H9 (cell line): ENCODE results near the gene FAM216A. TPM values are rescaled to one million over a fixed set of nuclear protein-coding genes. Genes with fewer than 3 reads are reported as not detected.
"Not testable (repeated sequence)": the region's sequence is repeated elsewhere in the genome, so short reads cannot be mapped to it uniquely, and the experiment has no call there.

Experiments
- DNase-seq: peaks from one replicate; pipeline ENCODE4 v3.0.0-alpha.2; 2017
- H2AFZ ChIP-seq: one replicate; pipeline ENCODE4 v1.6.1; 2013; ENCODE audit warnings: mild to moderate bottlenecking, low read length, control low read depth, moderate library complexity
- H2AK5ac ChIP-seq: 2 replicates; pipeline ENCODE4 v1.6.1; 2013; ENCODE audit warnings: low read length, control low read depth, mixed read lengths; ENCODE audit not compliant: insufficient read length
- H2BK120ac ChIP-seq: one replicate; pipeline ENCODE4 v1.6.1; 2013; ENCODE audit warnings: low read depth, mild to moderate bottlenecking, low read length, control low read depth, inconsistent platforms; ENCODE audit not compliant: poor library complexity, severe bottlenecking
- H2BK12ac ChIP-seq: 2 replicates; pipeline ENCODE4 v1.6.1; 2013; ENCODE audit warnings: low read length, control low read depth, mixed read lengths, low read depth; ENCODE audit not compliant: insufficient read length
- H2BK15ac ChIP-seq: 2 replicates; pipeline ENCODE4 v1.6.1; 2013; ENCODE audit warnings: low read depth, low read length, control low read depth
- H2BK20ac ChIP-seq: one replicate; pipeline ENCODE4 v1.6.1; 2013; ENCODE audit warnings: low read depth, mild to moderate bottlenecking, low read length, control low read depth, inconsistent platforms; ENCODE audit not compliant: poor library complexity, severe bottlenecking
- H2BK5ac ChIP-seq: 2 replicates; pipeline ENCODE4 v1.6.1; 2013; ENCODE audit warnings: low read length, control low read depth, mixed read lengths; ENCODE audit not compliant: insufficient read length
- H3K14ac ChIP-seq: 2 replicates; pipeline ENCODE4 v1.6.1; 2013; ENCODE audit warnings: low read length, control low read depth; ENCODE audit not compliant: insufficient read depth
- H3K18ac ChIP-seq: 2 replicates; pipeline ENCODE4 v1.6.1; 2013; ENCODE audit warnings: low read depth, mild to moderate bottlenecking, mixed read lengths, low read length, control low read depth; ENCODE audit not compliant: insufficient read length
- H3K23ac ChIP-seq: 2 replicates; pipeline ENCODE4 v1.6.1; 2013; ENCODE audit warnings: low read length, control low read depth, mixed read lengths, low read depth; ENCODE audit not compliant: insufficient read length
- H3K23me2 ChIP-seq: 2 replicates; pipeline ENCODE4 v1.6.1; 2013; ENCODE audit warnings: low read depth, mild to moderate bottlenecking, mixed read lengths, low read length, control low read depth; ENCODE audit not compliant: insufficient read length, poor library complexity, severe bottlenecking
- H3K27ac ChIP-seq: 2 replicates; pipeline ENCODE4 v1.5.1; 2013; ENCODE audit warnings: low read length, control low read depth, mixed read lengths, low read depth; ENCODE audit not compliant: insufficient read length
- H3K27me3 ChIP-seq: 2 replicates; pipeline ENCODE4 v1.6.1; 2013; ENCODE audit warnings: low read length, control low read depth, inconsistent platforms; ENCODE audit not compliant: insufficient read depth
- H3K4ac ChIP-seq: 2 replicates; pipeline ENCODE4 v1.6.1; 2013; ENCODE audit warnings: low read depth, mild to moderate bottlenecking, control low read depth, inconsistent platforms, low read length, moderate library complexity
- H3K4me1 ChIP-seq: 2 replicates; pipeline ENCODE4 v1.6.1; 2013; ENCODE audit warnings: low read length, control low read depth, inconsistent platforms; ENCODE audit not compliant: insufficient read depth
- H3K4me2 ChIP-seq: 2 replicates; pipeline ENCODE4 v1.6.1; 2013; ENCODE audit warnings: low read length, control low read depth, mixed read lengths; ENCODE audit not compliant: insufficient read length, insufficient read depth
- H3K56ac ChIP-seq: 2 replicates; pipeline ENCODE4 v1.6.1; 2013; ENCODE audit warnings: low read depth, mild to moderate bottlenecking, mixed read lengths, low read length, control low read depth; ENCODE audit not compliant: insufficient read length
- H3K79me1 ChIP-seq: 2 replicates; pipeline ENCODE4 v1.6.1; 2013; ENCODE audit warnings: low read depth, mild to moderate bottlenecking, moderate library complexity, low read length, control low read depth, inconsistent platforms; ENCODE audit not compliant: insufficient read depth, poor library complexity, severe bottlenecking
- H3K79me2 ChIP-seq: 2 replicates; pipeline ENCODE4 v1.6.1; 2013; ENCODE audit warnings: low read length, control low read depth, inconsistent platforms; ENCODE audit not compliant: insufficient read depth
- H3K9ac ChIP-seq: 2 replicates; pipeline ENCODE4 v1.6.1; 2013; ENCODE audit warnings: low read length, control low read depth, mixed read lengths; ENCODE audit not compliant: insufficient read length; ENCODE audit errors: extremely low read depth
- H3K9me3 ChIP-seq: one replicate; pipeline ENCODE4 v1.6.1; 2013; ENCODE audit warnings: low read depth, low read length, inconsistent platforms; ENCODE audit not compliant: control insufficient read depth
- H3T11ph ChIP-seq: one replicate; pipeline ENCODE4 v1.6.1; 2013; ENCODE audit warnings: mild to moderate bottlenecking, low read length, control low read depth, inconsistent platforms
- H4K20me1 ChIP-seq: one replicate; pipeline ENCODE4 v1.6.1; 2013; ENCODE audit not compliant: control insufficient read depth, insufficient read length, insufficient read depth
- H4K5ac ChIP-seq: 2 replicates; pipeline ENCODE4 v1.6.1; 2013; ENCODE audit warnings: low read depth, mild to moderate bottlenecking, mixed read lengths, low read length, control low read depth; ENCODE audit not compliant: insufficient read length
- H4K8ac ChIP-seq: replicated peaks from 2 replicates; pipeline ENCODE4 v1.6.1; 2013; ENCODE audit warnings: low read length, control low read depth, mixed read lengths, low read depth; ENCODE audit not compliant: insufficient read length
- H4K91ac ChIP-seq: 2 replicates; pipeline ENCODE4 v1.6.1; 2013; ENCODE audit warnings: low read depth, mild to moderate bottlenecking, moderate library complexity, mixed read lengths, low read length, control low read depth; ENCODE audit not compliant: insufficient read length
- H3K27ac Mint-ChIP-seq, 3 experiments: 2 replicates in 2 of 3; 3 replicates in 1 of 3; pipeline ENCODE4 v1.8.0; 2020 to 2021; ENCODE audit warnings: mixed read lengths in 3 of 3, mild to moderate bottlenecking in 1 of 3, moderate library complexity in 1 of 3
- H3K27me3 Mint-ChIP-seq: 2 replicates; pipeline ENCODE4 v1.8.0; 2021; ENCODE audit warnings: low read depth, mild to moderate bottlenecking, moderate library complexity, mixed read lengths
- H3K36me3 Mint-ChIP-seq, 3 experiments: 2 replicates in 2 of 3; 3 replicates in 1 of 3; pipeline ENCODE4 v1.8.0; 2020 to 2021; ENCODE audit warnings: low read depth in 3 of 3, mixed read lengths in 3 of 3; ENCODE audit not compliant: insufficient read depth in 1 of 3
- H3K4me1 Mint-ChIP-seq, 2 experiments: 2 replicates each; pipeline ENCODE4 v1.8.0; 2020; ENCODE audit warnings: mixed read lengths in 2 of 2
- H3K4me3 Mint-ChIP-seq, 2 experiments: 2 replicates in 1 of 2; 3 replicates in 1 of 2; pipeline ENCODE4 v1.8.0; 2020 to 2021; ENCODE audit warnings: mild to moderate bottlenecking in 2 of 2, mixed read lengths in 2 of 2, moderate library complexity in 1 of 2
- H3K9me3 Mint-ChIP-seq, 2 experiments: 2 replicates in 1 of 2; 3 replicates in 1 of 2; pipeline ENCODE4 v1.8.0; 2020; ENCODE audit warnings: mild to moderate bottlenecking in 2 of 2, mixed read lengths in 2 of 2, moderate library complexity in 1 of 2
- WGBS: extraction: QIAGEN DNeasy Blood & Tissue Kit; methylation state at CpG from one replicate; pipeline ENCODE4 v1.1.7; 2013; ENCODE audit warnings: missing lambda C conversion rate, low lambda C conversion rate, mixed read lengths; ENCODE audit not compliant: insufficient read length; ENCODE audit errors: extremely low coverage; 5-methylcytosine and 5-hydroxymethylcytosine counted together
- total RNA-seq: library from RNA; stranded (reverse); gene quantifications from 2 replicates; pipeline ENCODE4 v1.2.1, GENCODE V29; 2021
- TF ChIP-seq, protein P1 (sequence below): fragments of 200-600 bp; sonication (generic); conservative IDR thresholded peaks from 3 replicates; pipeline ENCODE4 v1.8.0; 2021; ENCODE audit warnings: antibody characterized with exemption, mild to moderate bottlenecking

The FAM216A gene
- total RNA-seq, 1 experiment from 2014 or later: 18.1 TPM

DNA sequence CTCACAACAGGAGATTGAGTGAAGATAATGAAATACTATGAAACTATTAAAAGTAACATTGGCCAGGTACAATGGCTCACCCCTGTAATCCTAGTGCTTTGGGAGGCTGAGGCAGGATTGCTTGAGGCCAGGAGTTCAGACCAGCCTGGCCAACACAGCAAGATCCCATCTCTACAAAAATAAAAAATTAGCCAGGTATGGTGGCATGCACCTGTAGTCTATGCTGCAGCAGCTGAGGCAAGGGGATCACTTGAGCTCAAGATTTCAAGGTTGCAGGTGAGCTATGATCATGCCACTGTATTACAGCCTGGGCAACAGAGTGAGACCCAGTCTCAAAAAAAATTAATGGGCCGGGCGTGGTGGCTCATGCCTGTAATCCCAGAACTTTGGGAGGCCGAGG lies 48.4 kb downstream of the FAM216A start:
- no peaks in the 10 kb centered on the region for H3K27me3 ChIP-seq
- TF ChIP-seq, protein P1, sequence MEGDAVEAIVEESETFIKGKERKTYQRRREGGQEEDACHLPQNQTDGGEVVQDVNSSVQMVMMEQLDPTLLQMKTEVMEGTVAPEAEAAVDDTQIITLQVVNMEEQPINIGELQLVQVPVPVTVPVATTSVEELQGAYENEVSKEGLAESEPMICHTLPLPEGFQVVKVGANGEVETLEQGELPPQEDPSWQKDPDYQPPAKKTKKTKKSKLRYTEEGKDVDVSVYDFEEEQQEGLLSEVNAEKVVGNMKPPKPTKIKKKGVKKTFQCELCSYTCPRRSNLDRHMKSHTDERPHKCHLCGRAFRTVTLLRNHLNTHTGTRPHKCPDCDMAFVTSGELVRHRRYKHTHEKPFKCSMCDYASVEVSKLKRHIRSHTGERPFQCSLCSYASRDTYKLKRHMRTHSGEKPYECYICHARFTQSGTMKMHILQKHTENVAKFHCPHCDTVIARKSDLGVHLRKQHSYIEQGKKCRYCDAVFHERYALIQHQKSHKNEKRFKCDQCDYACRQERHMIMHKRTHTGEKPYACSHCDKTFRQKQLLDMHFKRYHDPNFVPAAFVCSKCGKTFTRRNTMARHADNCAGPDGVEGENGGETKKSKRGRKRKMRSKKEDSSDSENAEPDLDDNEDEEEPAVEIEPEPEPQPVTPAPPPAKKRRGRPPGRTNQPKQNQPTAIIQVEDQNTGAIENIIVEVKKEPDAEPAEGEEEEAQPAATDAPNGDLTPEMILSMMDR: no peak
- H2BK5ac ChIP-seq: no peak overlapping the region
- H3K4me1 Mint-ChIP-seq: no peaks in the 10 kb centered on the region
- H3K36me3 Mint-ChIP-seq: no peaks in the 10 kb centered on the region
- no peak overlapping the region for H3K4me3 Mint-ChIP-seq
- H3K9me3 ChIP-seq: no peaks in the 10 kb centered on the region
- no peak overlapping the region for H4K8ac ChIP-seq
- H3K27ac ChIP-seq: no peak overlapping the region
- H4K5ac ChIP-seq: no peak overlapping the region
- WGBS: no CpG with 5 or more reads among the region's 3 CpGs
- H3K27ac Mint-ChIP-seq: no peak overlapping the region
- no peak overlapping the region for H3K4ac ChIP-seq
- DNase-seq: no peak
- H3K9me3 Mint-ChIP-seq: no peaks in the 10 kb centered on the region
- H3K9ac ChIP-seq: no peak overlapping the region
- H3K4me2 ChIP-seq: no peak overlapping the region
- no peaks in the 10 kb centered on the region for H3K79me1 ChIP-seq
- no peaks in the 10 kb centered on the region for H3K23me2 ChIP-seq
- H3K27me3 Mint-ChIP-seq: no peaks in the 10 kb centered on the region; the same call in 1 of the 2 replicates
- no peaks in the 10 kb centered on the region for H3K4me1 ChIP-seq
- no peak overlapping the region for H2AFZ ChIP-seq
- no peak overlapping the region for H3T11ph ChIP-seq
- H3K79me2 ChIP-seq: no peaks in the 10 kb centered on the region
- H2BK120ac ChIP-seq: no peak overlapping the region
- H3K18ac ChIP-seq: no peak overlapping the region
- H3K23ac ChIP-seq: no peak overlapping the region
- H2BK20ac ChIP-seq: no peak overlapping the region
- H4K20me1 ChIP-seq: no peaks in the 10 kb centered on the region
- no peak overlapping the region for H4K91ac ChIP-seq
- H2BK15ac ChIP-seq: no peak overlapping the region
- H3K56ac ChIP-seq: no peak overlapping the region
- H3K14ac ChIP-seq: no peak overlapping the region
- no peak overlapping the region for H2AK5ac ChIP-seq
- H2BK12ac ChIP-seq: no peak overlapping the region

DNA sequence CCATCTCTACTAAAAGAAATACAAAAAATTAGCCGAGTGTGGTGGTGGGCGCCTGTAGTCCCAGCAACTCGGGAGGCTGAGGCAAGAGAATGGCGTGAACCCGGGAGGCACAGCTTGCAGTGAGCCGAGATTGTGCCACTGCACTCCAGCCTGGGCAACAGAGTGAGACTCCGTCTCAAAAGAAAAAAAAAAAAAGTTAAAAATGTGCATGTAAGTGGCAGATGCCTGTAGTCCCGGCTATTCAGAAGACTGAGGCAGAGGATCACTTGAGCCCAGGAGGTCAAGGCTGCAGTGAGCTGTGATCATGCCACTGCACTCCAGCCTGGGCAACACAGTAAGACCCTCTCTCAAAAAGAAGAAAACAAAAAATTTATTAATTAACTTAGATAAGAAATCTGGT lies 49.4 kb downstream of the FAM216A start:
- H2BK15ac ChIP-seq, H3K79me2 ChIP-seq, H4K20me1 ChIP-seq, H4K5ac ChIP-seq, H3K4me1 ChIP-seq, H3K23me2 ChIP-seq, H3K9me3 Mint-ChIP-seq, H3K18ac ChIP-seq, H3K79me1 ChIP-seq, H2AFZ ChIP-seq, H2BK12ac ChIP-seq, H4K8ac ChIP-seq, H3K9ac ChIP-seq, H3K36me3 Mint-ChIP-seq, H3K56ac ChIP-seq, H3K27me3 ChIP-seq, H2AK5ac ChIP-seq, H3K4me3 Mint-ChIP-seq, H3K14ac ChIP-seq, H3T11ph ChIP-seq, H3K23ac ChIP-seq, H2BK20ac ChIP-seq, DNase-seq, H4K91ac ChIP-seq, H3K9me3 ChIP-seq, H3K4me1 Mint-ChIP-seq, H2BK120ac ChIP-seq, H3K27ac ChIP-seq, H3K4ac ChIP-seq, H3K4me2 ChIP-seq, H3K27me3 Mint-ChIP-seq, H3K27ac Mint-ChIP-seq, H2BK5ac ChIP-seq: not testable (repeated sequence)
- no CpG with 5 or more reads among the region's 8 CpGs for WGBS
